ENCODE data around the gene MMP2.

MMP2 gene

GRCh38 chr16:55447231-55447630 is 31.8 kb upstream of the MMP2 start:
- H3K79me1 ChIP-seq (ENCODE audit: low read length), result no peaks in the 10 kb centered on the region
- H2BK15ac ChIP-seq (replicated peaks; ENCODE audit: low read depth), result no peak overlapping the region
- no peak overlapping the region for H3K18ac ChIP-seq (ENCODE audit: low read length)
- H4K8ac ChIP-seq (ENCODE audit: low read depth, low read length), result no peak overlapping the region
- H3K4me3 ChIP-seq (ENCODE audit: low read length), result no peak overlapping the region
- DNase-seq, result no peak
- H3K27me3 ChIP-seq (ENCODE audit: insufficient read depth, low read length, poor library complexity), result no peaks in the 10 kb centered on the region
- H3K4ac ChIP-seq (ENCODE audit: low read depth, low read length), result no peak overlapping the region
- H3K79me2 ChIP-seq (ENCODE audit: control insufficient read depth, insufficient read depth, low read length), result no peaks in the 10 kb centered on the region
- no peak overlapping the region for H2BK120ac ChIP-seq (ENCODE audit: low read depth, low read length)
- H3K4me1 ChIP-seq (ENCODE audit: control insufficient read depth, low read depth, low read length), result no peaks in the 10 kb centered on the region
- no peak overlapping the region for H3K27ac ChIP-seq (ENCODE audit: low read depth, low read length)
- no peak overlapping the region for H3K23ac ChIP-seq (ENCODE audit: low read length)
- no peaks in the 10 kb centered on the region for H3K36me3 ChIP-seq (ENCODE audit: control insufficient read depth, insufficient read depth, low read length)
- no peak overlapping the region for H2AK5ac ChIP-seq (ENCODE audit: low read length)
- no peak overlapping the region for H3K56ac ChIP-seq (ENCODE audit: low read length)
- no peak overlapping the region for H4K5ac ChIP-seq (ENCODE audit: low read length)
- no CpG with 5 or more reads among the region's 12 CpGs for WGBS (ENCODE audit: extremely low coverage, insufficient coverage, low lambda C conversion rate)
- H3K9ac ChIP-seq (ENCODE audit: low read length), result no peak overlapping the region
- no peak overlapping the region for H3K4me2 ChIP-seq (ENCODE audit: low read length)
- no peak overlapping the region for H2BK5ac ChIP-seq (ENCODE audit: low read length)

GRCh38 chr16:55452996-55453395 is 26.0 kb upstream of the MMP2 start:
- Histone ChIP-seq H4K8ac (ENCODE audit: low read depth, low read length) (no peak overlapping the region), H3K27ac (ENCODE audit: low read depth, low read length) (no peak overlapping the region), H3K27me3 (ENCODE audit: insufficient read depth, low read length, poor library complexity) (no peaks in the 10 kb centered on the region), H3K4me1 (ENCODE audit: control insufficient read depth, low read depth, low read length) (no peaks in the 10 kb centered on the region), H3K79me2 (ENCODE audit: control insufficient read depth, insufficient read depth, low read length) (no peaks in the 10 kb centered on the region), H3K4ac (ENCODE audit: low read depth, low read length) (no peak overlapping the region), H2BK120ac (ENCODE audit: low read depth, low read length) (no peak overlapping the region), H3K23ac (ENCODE audit: low read length) (no peak overlapping the region), H3K36me3 (ENCODE audit: control insufficient read depth, insufficient read depth, low read length) (no peaks in the 10 kb centered on the region), H3K4me2 (ENCODE audit: low read length) (no peak overlapping the region), H4K5ac (ENCODE audit: low read length) (no peak overlapping the region), H3K79me1 (ENCODE audit: low read length) (no peaks in the 10 kb centered on the region), H2BK15ac (replicated peaks; ENCODE audit: low read depth) (no peak overlapping the region), H3K56ac (ENCODE audit: low read length) (no peak overlapping the region), H2AK5ac (ENCODE audit: low read length) (no peak overlapping the region), H3K9ac (ENCODE audit: low read length) (no peak overlapping the region), H3K18ac (ENCODE audit: low read length) (no peak overlapping the region), H2BK5ac (ENCODE audit: low read length) (no peak overlapping the region), H3K4me3 (ENCODE audit: low read length) (no peak overlapping the region)
- no peak for DNase-seq
- whole genome bisulfite sequencing (ENCODE audit: extremely low coverage, insufficient coverage, low lambda C conversion rate), result no CpG with 5 or more reads among the region's 2 CpGs

- Histone ChIP-seq H3K4me2 (ENCODE audit: low read length) (no peak overlapping the region), H3K23ac (ENCODE audit: low read length) (no peak overlapping the region), H3K4me3 (ENCODE audit: low read length) (no peak overlapping the region), H3K79me2 (ENCODE audit: control insufficient read depth, insufficient read depth, low read length) (no peaks in the 10 kb centered on the region), H2BK120ac (ENCODE audit: low read depth, low read length) (no peak overlapping the region), H3K79me1 (ENCODE audit: low read length) (no peaks in the 10 kb centered on the region), H3K4me1 (ENCODE audit: control insufficient read depth, low read depth, low read length) (no peaks in the 10 kb centered on the region), H3K27ac (ENCODE audit: low read depth, low read length) (no peak overlapping the region), H3K18ac (ENCODE audit: low read length) (no peak overlapping the region), H3K56ac (ENCODE audit: low read length) (no peak overlapping the region), H4K5ac (ENCODE audit: low read length) (no peak overlapping the region), H4K8ac (ENCODE audit: low read depth, low read length) (no peak overlapping the region), H3K36me3 (ENCODE audit: control insufficient read depth, insufficient read depth, low read length) (no peaks in the 10 kb centered on the region), H3K9ac (ENCODE audit: low read length) (no peak overlapping the region), H3K4ac (ENCODE audit: low read depth, low read length) (no peak overlapping the region), H3K27me3 (ENCODE audit: insufficient read depth, low read length, poor library complexity) (no peaks in the 10 kb centered on the region), H2BK15ac (replicated peaks; ENCODE audit: low read depth) (no peak overlapping the region), H2AK5ac (ENCODE audit: low read length) (no peak overlapping the region), H2BK5ac (ENCODE audit: low read length) (no peak overlapping the region)
- no CpG with 5 or more reads among the region's 2 CpGs for WGBS (ENCODE audit: extremely low coverage, insufficient coverage, low lambda C conversion rate)
- no peak for DNase-seq
Observed at GRCh38 chr16:55453909-55454308, 25.1 kb upstream of the MMP2 start.

GRCh38 chr16:55454861-55455260 is 24.1 kb upstream of the MMP2 start:
- no peaks in the 10 kb centered on the region for H3K4me1 ChIP-seq (ENCODE audit: control insufficient read depth, low read depth, low read length)
- H3K9ac ChIP-seq (ENCODE audit: low read length), result no peak overlapping the region
- WGBS (ENCODE audit: extremely low coverage, insufficient coverage, low lambda C conversion rate), result no CpG with 5 or more reads among the region's 6 CpGs
- no peak overlapping the region for H2AK5ac ChIP-seq (ENCODE audit: low read length)
- no peak overlapping the region for H4K5ac ChIP-seq (ENCODE audit: low read length)
- H2BK5ac ChIP-seq (ENCODE audit: low read length), result no peak overlapping the region
- H3K18ac ChIP-seq (ENCODE audit: low read length), result no peak overlapping the region
- no peak overlapping the region for H3K4me2 ChIP-seq (ENCODE audit: low read length)
- H3K27me3 ChIP-seq (ENCODE audit: insufficient read depth, low read length, poor library complexity), result no peaks in the 10 kb centered on the region
- H2BK15ac ChIP-seq (replicated peaks; ENCODE audit: low read depth), result no peak overlapping the region
- no peak overlapping the region for H3K27ac ChIP-seq (ENCODE audit: low read depth, low read length)
- no peak for DNase-seq
- no peak overlapping the region for H4K8ac ChIP-seq (ENCODE audit: low read depth, low read length)
- H3K36me3 ChIP-seq (ENCODE audit: control insufficient read depth, insufficient read depth, low read length), result no peaks in the 10 kb centered on the region
- no peaks in the 10 kb centered on the region for H3K79me2 ChIP-seq (ENCODE audit: control insufficient read depth, insufficient read depth, low read length)
- H3K79me1 ChIP-seq (ENCODE audit: low read length), result no peaks in the 10 kb centered on the region
- no peak overlapping the region for H3K4me3 ChIP-seq (ENCODE audit: low read length)
- H3K4ac ChIP-seq (ENCODE audit: low read depth, low read length), result no peak overlapping the region
- H3K23ac ChIP-seq (ENCODE audit: low read length), result no peak overlapping the region
- H2BK120ac ChIP-seq (ENCODE audit: low read depth, low read length), result no peak overlapping the region
- H3K56ac ChIP-seq (ENCODE audit: low read length), result no peak overlapping the region

GRCh38 chr16:55462241-55462640 is 16.8 kb upstream of the MMP2 start:
- DNase-seq, result no peak
- no peak overlapping the region for H3K18ac ChIP-seq (ENCODE audit: low read length)
- H3K23ac ChIP-seq (ENCODE audit: low read length), result no peak overlapping the region
- no peak overlapping the region for H4K8ac ChIP-seq (ENCODE audit: low read depth, low read length)
- H3K56ac ChIP-seq (ENCODE audit: low read length), result no peak overlapping the region
- H3K27ac ChIP-seq (ENCODE audit: low read depth, low read length), result no peak overlapping the region
- no peak overlapping the region for H4K5ac ChIP-seq (ENCODE audit: low read length)
- no peaks in the 10 kb centered on the region for H3K79me2 ChIP-seq (ENCODE audit: control insufficient read depth, insufficient read depth, low read length)
- no peak overlapping the region for H3K9ac ChIP-seq (ENCODE audit: low read length)
- H3K36me3 ChIP-seq (ENCODE audit: control insufficient read depth, insufficient read depth, low read length), result no peaks in the 10 kb centered on the region
- no CpG with 5 or more reads among the region's 6 CpGs for WGBS (ENCODE audit: extremely low coverage, insufficient coverage, low lambda C conversion rate)
- H2BK15ac ChIP-seq (replicated peaks; ENCODE audit: low read depth), result no peak overlapping the region
- H3K4ac ChIP-seq (ENCODE audit: low read depth, low read length), result no peak overlapping the region
- no peak overlapping the region for H2AK5ac ChIP-seq (ENCODE audit: low read length)
- no peaks in the 10 kb centered on the region for H3K79me1 ChIP-seq (ENCODE audit: low read length)
- no peak overlapping the region for H3K4me3 ChIP-seq (ENCODE audit: low read length)
- H2BK5ac ChIP-seq (ENCODE audit: low read length), result no peak overlapping the region
- H3K27me3 ChIP-seq (ENCODE audit: insufficient read depth, low read length, poor library complexity), result no peaks in the 10 kb centered on the region
- no peak overlapping the region for H3K4me2 ChIP-seq (ENCODE audit: low read length)
- no peak overlapping the region for H2BK120ac ChIP-seq (ENCODE audit: low read depth, low read length)
- no peaks in the 10 kb centered on the region for H3K4me1 ChIP-seq (ENCODE audit: control insufficient read depth, low read depth, low read length)

GRCh38 chr16:55464375-55464774 is 14.6 kb upstream of the MMP2 start:
- no peak overlapping the region for H3K4me2 ChIP-seq (ENCODE audit: low read length)
- no peaks in the 10 kb centered on the region for H3K27me3 ChIP-seq (ENCODE audit: insufficient read depth, low read length, poor library complexity)
- H4K5ac ChIP-seq (ENCODE audit: low read length), result no peak overlapping the region
- H2BK120ac ChIP-seq (ENCODE audit: low read depth, low read length), result no peak overlapping the region
- H3K79me1 ChIP-seq (ENCODE audit: low read length), result no peaks in the 10 kb centered on the region
- no peak overlapping the region for H4K8ac ChIP-seq (ENCODE audit: low read depth, low read length)
- WGBS (ENCODE audit: extremely low coverage, insufficient coverage, low lambda C conversion rate), result no CpG with 5 or more reads among the region's 4 CpGs
- no peak overlapping the region for H3K27ac ChIP-seq (ENCODE audit: low read depth, low read length)
- H3K36me3 ChIP-seq (ENCODE audit: control insufficient read depth, insufficient read depth, low read length), result no peaks in the 10 kb centered on the region
- peaks cover 3% of the 10 kb centered on the region for H3K4me1 ChIP-seq (ENCODE audit: control insufficient read depth, low read depth, low read length)
- H2AK5ac ChIP-seq (ENCODE audit: low read length), result no peak overlapping the region
- DNase-seq, result no peak
- no peak overlapping the region for H3K4ac ChIP-seq (ENCODE audit: low read depth, low read length)
- no peak overlapping the region for H3K9ac ChIP-seq (ENCODE audit: low read length)
- H3K79me2 ChIP-seq (ENCODE audit: control insufficient read depth, insufficient read depth, low read length), result no peaks in the 10 kb centered on the region
- H3K18ac ChIP-seq (ENCODE audit: low read length), result no peak overlapping the region
- H3K23ac ChIP-seq (ENCODE audit: low read length), result no peak overlapping the region
- H3K56ac ChIP-seq (ENCODE audit: low read length), result no peak overlapping the region
- H2BK5ac ChIP-seq (ENCODE audit: low read length), result no peak overlapping the region
- no peak overlapping the region for H3K4me3 ChIP-seq (ENCODE audit: low read length)
- no peak overlapping the region for H2BK15ac ChIP-seq (replicated peaks; ENCODE audit: low read depth)

All from mesendoderm (in vitro differentiated cells).